ENCODE measurements around the gene COMMD6.
A peak's percentile ranks its signal among the peaks of the same experiment; 100 is the strongest.

COMMD6 gene

DNA sequence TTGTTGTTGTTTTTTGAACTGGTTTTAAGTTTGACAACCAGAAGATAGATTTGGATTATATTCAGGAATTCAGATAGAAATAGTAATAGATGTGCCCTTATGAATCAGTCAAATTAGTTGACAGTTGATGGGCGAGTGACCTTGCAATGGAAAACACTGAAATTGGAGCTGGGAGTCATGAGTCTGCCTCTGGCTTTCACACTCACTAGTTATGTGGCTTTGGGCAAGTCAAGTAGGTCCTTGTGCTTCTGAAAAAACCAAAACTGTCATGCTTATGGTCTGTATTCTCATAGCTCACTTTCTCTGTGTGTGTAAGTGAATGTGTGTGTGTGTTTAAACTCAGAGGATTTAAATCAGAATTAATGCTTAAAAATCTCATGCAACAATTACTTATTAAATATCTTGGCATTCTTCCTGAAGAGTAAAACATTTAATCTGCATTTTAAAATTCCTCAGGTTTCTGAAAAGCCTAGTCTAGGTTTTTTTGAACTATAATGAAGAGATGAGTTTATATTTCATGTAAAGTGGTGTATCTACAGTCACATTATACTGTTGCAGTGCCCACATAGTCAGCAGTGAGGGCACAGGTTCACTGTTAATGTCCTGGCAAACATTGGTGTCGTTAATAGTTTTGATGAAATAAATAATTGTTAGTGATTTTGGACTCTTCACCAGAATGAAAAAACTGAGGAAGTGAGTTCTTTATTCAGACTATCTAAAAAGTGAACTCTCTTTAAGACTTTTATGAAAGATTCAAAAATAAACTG lies 44.4 kb upstream of the COMMD6 start:
- ATAC-seq = peak; percentile 21; the same call in 1 of the 3 replicates

DNA sequence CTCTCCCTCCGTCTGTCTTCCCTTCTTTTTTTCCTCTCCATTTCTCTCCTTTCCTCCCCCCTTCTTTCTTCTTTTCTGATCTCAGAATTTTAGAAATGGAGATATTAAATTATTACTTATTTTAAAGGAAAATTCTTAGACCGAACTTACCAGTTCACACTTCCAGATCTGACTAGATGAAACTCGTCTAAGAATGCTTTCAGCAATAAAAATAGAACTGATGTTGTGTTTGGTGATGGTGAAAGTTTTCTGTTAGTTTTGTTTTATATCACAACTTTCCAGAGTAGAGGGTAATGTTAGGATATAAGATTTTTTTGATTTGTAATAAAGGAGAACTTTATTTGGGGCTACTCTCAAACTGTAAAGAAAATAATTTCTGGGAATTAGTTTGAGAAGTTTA lies 41.9 kb upstream of the COMMD6 start:
- ATAC-seq = no peak
- TF ChIP-seq, protein P1, sequence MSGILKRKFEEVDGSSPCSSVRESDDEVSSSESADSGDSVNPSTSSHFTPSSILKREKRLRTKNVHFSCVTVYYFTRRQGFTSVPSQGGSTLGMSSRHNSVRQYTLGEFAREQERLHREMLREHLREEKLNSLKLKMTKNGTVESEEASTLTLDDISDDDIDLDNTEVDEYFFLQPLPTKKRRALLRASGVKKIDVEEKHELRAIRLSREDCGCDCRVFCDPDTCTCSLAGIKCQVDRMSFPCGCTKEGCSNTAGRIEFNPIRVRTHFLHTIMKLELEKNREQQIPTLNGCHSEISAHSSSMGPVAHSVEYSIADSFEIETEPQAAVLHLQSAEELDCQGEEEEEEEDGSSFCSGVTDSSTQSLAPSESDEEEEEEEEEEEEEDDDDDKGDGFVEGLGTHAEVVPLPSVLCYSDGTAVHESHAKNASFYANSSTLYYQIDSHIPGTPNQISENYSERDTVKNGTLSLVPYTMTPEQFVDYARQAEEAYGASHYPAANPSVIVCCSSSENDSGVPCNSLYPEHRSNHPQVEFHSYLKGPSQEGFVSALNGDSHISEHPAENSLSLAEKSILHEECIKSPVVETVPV (CRISPR knock-in tag; IDR thresholded peaks at IDR 0.05) = no peak
- no peak for TF ChIP-seq ESRRG (CRISPR knock-in tag; IDR thresholded peaks at IDR 0.05)
- TF ChIP-seq OSR1 (CRISPR knock-in tag; IDR thresholded peaks at IDR 0.05) = no peak
- TF ChIP-seq RARB (CRISPR knock-in tag; IDR thresholded peaks at IDR 0.05) = no peak
- no peak for TF ChIP-seq TCF4 (CRISPR knock-in tag; IDR thresholded peaks at IDR 0.05; ENCODE audit: borderline replicate concordance)
- TF ChIP-seq ZFP30 (CRISPR knock-in tag; IDR thresholded peaks at IDR 0.05) = no peak
- TF ChIP-seq BACH2 (CRISPR knock-in tag; IDR thresholded peaks at IDR 0.05; ENCODE audit: borderline replicate concordance) = no peak
- TF ChIP-seq ISL1 (CRISPR knock-in tag; IDR thresholded peaks at IDR 0.05) = no peak
- TF ChIP-seq, protein P2, sequence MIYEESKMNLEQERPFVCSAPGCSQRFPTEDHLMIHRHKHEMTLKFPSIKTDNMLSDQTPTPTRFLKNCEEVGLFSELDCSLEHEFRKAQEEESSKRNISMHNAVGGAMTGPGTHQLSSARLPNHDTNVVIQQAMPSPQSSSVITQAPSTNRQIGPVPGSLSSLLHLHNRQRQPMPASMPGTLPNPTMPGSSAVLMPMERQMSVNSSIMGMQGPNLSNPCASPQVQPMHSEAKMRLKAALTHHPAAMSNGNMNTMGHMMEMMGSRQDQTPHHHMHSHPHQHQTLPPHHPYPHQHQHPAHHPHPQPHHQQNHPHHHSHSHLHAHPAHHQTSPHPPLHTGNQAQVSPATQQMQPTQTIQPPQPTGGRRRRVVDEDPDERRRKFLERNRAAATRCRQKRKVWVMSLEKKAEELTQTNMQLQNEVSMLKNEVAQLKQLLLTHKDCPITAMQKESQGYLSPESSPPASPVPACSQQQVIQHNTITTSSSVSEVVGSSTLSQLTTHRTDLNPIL (CRISPR knock-in tag; IDR thresholded peaks at IDR 0.05; ENCODE audit: low read depth) = no peak
- TF ChIP-seq, protein P3, sequence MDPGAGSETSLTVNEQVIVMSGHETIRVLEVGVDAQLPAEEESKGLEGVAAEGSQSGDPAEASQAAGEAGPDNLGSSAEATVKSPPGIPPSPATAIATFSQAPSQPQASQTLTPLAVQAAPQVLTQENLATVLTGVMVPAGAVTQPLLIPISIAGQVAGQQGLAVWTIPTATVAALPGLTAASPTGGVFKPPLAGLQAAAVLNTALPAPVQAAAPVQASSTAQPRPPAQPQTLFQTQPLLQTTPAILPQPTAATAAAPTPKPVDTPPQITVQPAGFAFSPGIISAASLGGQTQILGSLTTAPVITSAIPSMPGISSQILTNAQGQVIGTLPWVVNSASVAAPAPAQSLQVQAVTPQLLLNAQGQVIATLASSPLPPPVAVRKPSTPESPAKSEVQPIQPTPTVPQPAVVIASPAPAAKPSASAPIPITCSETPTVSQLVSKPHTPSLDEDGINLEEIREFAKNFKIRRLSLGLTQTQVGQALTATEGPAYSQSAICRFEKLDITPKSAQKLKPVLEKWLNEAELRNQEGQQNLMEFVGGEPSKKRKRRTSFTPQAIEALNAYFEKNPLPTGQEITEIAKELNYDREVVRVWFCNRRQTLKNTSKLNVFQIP (CRISPR knock-in tag; IDR thresholded peaks at IDR 0.05; ENCODE audit: borderline replicate concordance, low read depth) = no peak
- TF ChIP-seq ZFP3 (CRISPR knock-in tag; IDR thresholded peaks at IDR 0.05) = no peak

More for the DNA sequence above, 44.4 kb upstream of the COMMD6 start:
- TF ChIP-seq, protein P4, sequence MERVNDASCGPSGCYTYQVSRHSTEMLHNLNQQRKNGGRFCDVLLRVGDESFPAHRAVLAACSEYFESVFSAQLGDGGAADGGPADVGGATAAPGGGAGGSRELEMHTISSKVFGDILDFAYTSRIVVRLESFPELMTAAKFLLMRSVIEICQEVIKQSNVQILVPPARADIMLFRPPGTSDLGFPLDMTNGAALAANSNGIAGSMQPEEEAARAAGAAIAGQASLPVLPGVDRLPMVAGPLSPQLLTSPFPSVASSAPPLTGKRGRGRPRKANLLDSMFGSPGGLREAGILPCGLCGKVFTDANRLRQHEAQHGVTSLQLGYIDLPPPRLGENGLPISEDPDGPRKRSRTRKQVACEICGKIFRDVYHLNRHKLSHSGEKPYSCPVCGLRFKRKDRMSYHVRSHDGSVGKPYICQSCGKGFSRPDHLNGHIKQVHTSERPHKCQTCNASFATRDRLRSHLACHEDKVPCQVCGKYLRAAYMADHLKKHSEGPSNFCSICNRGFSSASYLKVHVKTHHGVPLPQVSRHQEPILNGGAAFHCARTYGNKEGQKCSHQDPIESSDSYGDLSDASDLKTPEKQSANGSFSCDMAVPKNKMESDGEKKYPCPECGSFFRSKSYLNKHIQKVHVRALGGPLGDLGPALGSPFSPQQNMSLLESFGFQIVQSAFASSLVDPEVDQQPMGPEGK (CRISPR knock-in tag; IDR thresholded peaks at IDR 0.05; ENCODE audit: borderline replicate concordance) = no peak
- TF ChIP-seq, protein P2 (CRISPR knock-in tag; IDR thresholded peaks at IDR 0.05; ENCODE audit: low read depth) = no peak
- TF ChIP-seq, protein P1 (CRISPR knock-in tag; IDR thresholded peaks at IDR 0.05) = no peak
- TF ChIP-seq RARB (CRISPR knock-in tag; IDR thresholded peaks at IDR 0.05) (no peak), ISL1 (CRISPR knock-in tag; IDR thresholded peaks at IDR 0.05) (peak; percentile 47; the same call in 1 of the 2 replicates), ZNF8 (CRISPR knock-in tag; IDR thresholded peaks at IDR 0.05) (no peak), TCF4 (CRISPR knock-in tag; IDR thresholded peaks at IDR 0.05; ENCODE audit: borderline replicate concordance) (no peak)

DNA sequence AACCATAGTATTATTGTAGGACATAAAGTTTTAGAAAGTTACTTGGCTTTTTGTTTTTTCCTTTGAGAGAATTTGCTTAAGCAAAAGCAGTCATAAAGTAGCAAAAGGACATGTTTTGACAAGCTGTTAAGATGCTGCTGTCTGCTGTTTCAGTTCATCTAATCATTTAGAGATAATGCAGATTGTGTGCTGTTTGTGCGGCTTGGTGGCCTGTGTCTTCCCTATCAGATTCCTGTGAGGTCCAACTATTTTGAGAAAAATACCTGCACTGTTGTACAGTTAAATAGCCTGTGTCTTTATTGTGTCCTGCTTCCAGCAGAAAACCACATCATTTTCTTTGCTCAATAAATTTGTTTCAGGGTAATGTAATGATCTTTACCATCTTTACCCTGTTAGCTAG lies 31.9 kb upstream of the COMMD6 start:
- no peak; the same call in 2 of the 3 replicates for ATAC-seq
- peak; percentile 56; the same call in 1 of the 2 replicates for TF ChIP-seq TCF4 (CRISPR knock-in tag; IDR thresholded peaks at IDR 0.05; ENCODE audit: borderline replicate concordance)
- no peak for TF ChIP-seq RARB (CRISPR knock-in tag; IDR thresholded peaks at IDR 0.05)
- peak; percentile 21; the same call in 1 of the 2 replicates for TF ChIP-seq ISL1 (CRISPR knock-in tag; IDR thresholded peaks at IDR 0.05)

DNA sequence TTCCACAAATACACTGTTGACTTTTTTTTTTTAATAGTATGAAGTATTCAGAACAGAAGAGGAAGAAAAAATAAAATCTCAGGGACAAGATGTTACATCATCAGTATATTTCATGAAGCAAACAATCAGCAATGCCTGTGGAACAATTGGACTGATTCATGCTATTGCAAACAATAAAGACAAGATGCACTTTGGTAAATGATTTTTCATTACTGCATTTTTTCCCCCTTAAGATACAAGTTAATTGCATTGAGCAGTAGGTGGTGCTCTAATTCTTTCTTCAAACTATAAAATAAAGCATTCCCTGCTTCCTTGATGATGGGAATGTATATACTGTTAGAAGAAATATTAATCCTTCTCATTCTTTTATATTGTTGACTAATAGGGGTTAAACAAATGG lies 29.0 kb upstream of the COMMD6 start:
- ATAC-seq = peak; percentile 81
- TF ChIP-seq ZNF70 (CRISPR knock-in tag; IDR thresholded peaks at IDR 0.05) = no peak
- TF ChIP-seq TCF4 (CRISPR knock-in tag; IDR thresholded peaks at IDR 0.05; ENCODE audit: borderline replicate concordance) = no peak
- no peak for TF ChIP-seq ZC3H10 (CRISPR knock-in tag; IDR thresholded peaks at IDR 0.05)
- TF ChIP-seq ESRRG (CRISPR knock-in tag; IDR thresholded peaks at IDR 0.05) = no peak
- no peak for TF ChIP-seq ARNTL (CRISPR knock-in tag; IDR thresholded peaks at IDR 0.05; ENCODE audit: borderline replicate concordance, low read depth)
- no peak for TF ChIP-seq PPARA (CRISPR knock-in tag; IDR thresholded peaks at IDR 0.05; ENCODE audit: borderline replicate concordance)
- TF ChIP-seq BACH2 (CRISPR knock-in tag; IDR thresholded peaks at IDR 0.05; ENCODE audit: borderline replicate concordance) = no peak
- TF ChIP-seq, protein P2 (CRISPR knock-in tag; IDR thresholded peaks at IDR 0.05; ENCODE audit: low read depth) = no peak
- no peak for TF ChIP-seq RARB (CRISPR knock-in tag; IDR thresholded peaks at IDR 0.05)
- TF ChIP-seq, protein P1 (CRISPR knock-in tag; IDR thresholded peaks at IDR 0.05) = no peak
- TF ChIP-seq ZFP30 (CRISPR knock-in tag; IDR thresholded peaks at IDR 0.05) = no peak
- TF ChIP-seq TOX (CRISPR knock-in tag; IDR thresholded peaks at IDR 0.05; ENCODE audit: borderline replicate concordance) = no peak
- no peak for TF ChIP-seq OSR1 (CRISPR knock-in tag; IDR thresholded peaks at IDR 0.05)
- TF ChIP-seq ISL1 (CRISPR knock-in tag; IDR thresholded peaks at IDR 0.05) = no peak
- no peak for TF ChIP-seq CSDC2 (CRISPR knock-in tag; IDR thresholded peaks at IDR 0.05)

Data from SK-N-SH treated with all-trans-retinoic acid at 6 μM for 48 hours (cell line).